H9 (cell line): ENCODE measurements around the gene BACH2. TPM values are rescaled to one million over a fixed set of nuclear protein-coding genes. Genes with fewer than 3 reads are reported as not detected.
"Not testable (repeated sequence)": the region's sequence is repeated elsewhere in the genome, so short reads cannot be mapped to it uniquely, and the experiment has no call there.

Experiments used
- DNase-seq: peaks from one replicate; pipeline ENCODE4 v3.0.0-alpha.2; 2017
- H2AFZ ChIP-seq: one replicate; pipeline ENCODE4 v1.6.1; 2013; ENCODE audit warnings: mild to moderate bottlenecking, low read length, control low read depth, moderate library complexity
- H2AK5ac ChIP-seq: 2 replicates; pipeline ENCODE4 v1.6.1; 2013; ENCODE audit warnings: low read length, control low read depth, mixed read lengths; ENCODE audit not compliant: insufficient read length
- H2BK120ac ChIP-seq: one replicate; pipeline ENCODE4 v1.6.1; 2013; ENCODE audit warnings: low read depth, mild to moderate bottlenecking, low read length, control low read depth, inconsistent platforms; ENCODE audit not compliant: poor library complexity, severe bottlenecking
- H2BK12ac ChIP-seq: 2 replicates; pipeline ENCODE4 v1.6.1; 2013; ENCODE audit warnings: low read length, control low read depth, mixed read lengths, low read depth; ENCODE audit not compliant: insufficient read length
- H2BK15ac ChIP-seq: 2 replicates; pipeline ENCODE4 v1.6.1; 2013; ENCODE audit warnings: low read depth, low read length, control low read depth
- H2BK20ac ChIP-seq: one replicate; pipeline ENCODE4 v1.6.1; 2013; ENCODE audit warnings: low read depth, mild to moderate bottlenecking, low read length, control low read depth, inconsistent platforms; ENCODE audit not compliant: poor library complexity, severe bottlenecking
- H2BK5ac ChIP-seq: 2 replicates; pipeline ENCODE4 v1.6.1; 2013; ENCODE audit warnings: low read length, control low read depth, mixed read lengths; ENCODE audit not compliant: insufficient read length
- H3K14ac ChIP-seq: 2 replicates; pipeline ENCODE4 v1.6.1; 2013; ENCODE audit warnings: low read length, control low read depth; ENCODE audit not compliant: insufficient read depth
- H3K18ac ChIP-seq: 2 replicates; pipeline ENCODE4 v1.6.1; 2013; ENCODE audit warnings: low read depth, mild to moderate bottlenecking, mixed read lengths, low read length, control low read depth; ENCODE audit not compliant: insufficient read length
- H3K23ac ChIP-seq: 2 replicates; pipeline ENCODE4 v1.6.1; 2013; ENCODE audit warnings: low read length, control low read depth, mixed read lengths, low read depth; ENCODE audit not compliant: insufficient read length
- H3K23me2 ChIP-seq: 2 replicates; pipeline ENCODE4 v1.6.1; 2013; ENCODE audit warnings: low read depth, mild to moderate bottlenecking, mixed read lengths, low read length, control low read depth; ENCODE audit not compliant: insufficient read length, poor library complexity, severe bottlenecking
- H3K27ac ChIP-seq: 2 replicates; pipeline ENCODE4 v1.5.1; 2013; ENCODE audit warnings: low read length, control low read depth, mixed read lengths, low read depth; ENCODE audit not compliant: insufficient read length
- H3K27me3 ChIP-seq: 2 replicates; pipeline ENCODE4 v1.6.1; 2013; ENCODE audit warnings: low read length, control low read depth, inconsistent platforms; ENCODE audit not compliant: insufficient read depth
- H3K4ac ChIP-seq: 2 replicates; pipeline ENCODE4 v1.6.1; 2013; ENCODE audit warnings: low read depth, mild to moderate bottlenecking, control low read depth, inconsistent platforms, low read length, moderate library complexity
- H3K4me1 ChIP-seq: 2 replicates; pipeline ENCODE4 v1.6.1; 2013; ENCODE audit warnings: low read length, control low read depth, inconsistent platforms; ENCODE audit not compliant: insufficient read depth
- H3K4me2 ChIP-seq: 2 replicates; pipeline ENCODE4 v1.6.1; 2013; ENCODE audit warnings: low read length, control low read depth, mixed read lengths; ENCODE audit not compliant: insufficient read length, insufficient read depth
- H3K56ac ChIP-seq: 2 replicates; pipeline ENCODE4 v1.6.1; 2013; ENCODE audit warnings: low read depth, mild to moderate bottlenecking, mixed read lengths, low read length, control low read depth; ENCODE audit not compliant: insufficient read length
- H3K79me1 ChIP-seq: 2 replicates; pipeline ENCODE4 v1.6.1; 2013; ENCODE audit warnings: low read depth, mild to moderate bottlenecking, moderate library complexity, low read length, control low read depth, inconsistent platforms; ENCODE audit not compliant: insufficient read depth, poor library complexity, severe bottlenecking
- H3K79me2 ChIP-seq: 2 replicates; pipeline ENCODE4 v1.6.1; 2013; ENCODE audit warnings: low read length, control low read depth, inconsistent platforms; ENCODE audit not compliant: insufficient read depth
- H3K9ac ChIP-seq: 2 replicates; pipeline ENCODE4 v1.6.1; 2013; ENCODE audit warnings: low read length, control low read depth, mixed read lengths; ENCODE audit not compliant: insufficient read length; ENCODE audit errors: extremely low read depth
- H3K9me3 ChIP-seq: one replicate; pipeline ENCODE4 v1.6.1; 2013; ENCODE audit warnings: low read depth, low read length, inconsistent platforms; ENCODE audit not compliant: control insufficient read depth
- H3T11ph ChIP-seq: one replicate; pipeline ENCODE4 v1.6.1; 2013; ENCODE audit warnings: mild to moderate bottlenecking, low read length, control low read depth, inconsistent platforms
- H4K20me1 ChIP-seq: one replicate; pipeline ENCODE4 v1.6.1; 2013; ENCODE audit not compliant: control insufficient read depth, insufficient read length, insufficient read depth
- H4K5ac ChIP-seq: 2 replicates; pipeline ENCODE4 v1.6.1; 2013; ENCODE audit warnings: low read depth, mild to moderate bottlenecking, mixed read lengths, low read length, control low read depth; ENCODE audit not compliant: insufficient read length
- H4K8ac ChIP-seq: replicated peaks from 2 replicates; pipeline ENCODE4 v1.6.1; 2013; ENCODE audit warnings: low read length, control low read depth, mixed read lengths, low read depth; ENCODE audit not compliant: insufficient read length
- H4K91ac ChIP-seq: 2 replicates; pipeline ENCODE4 v1.6.1; 2013; ENCODE audit warnings: low read depth, mild to moderate bottlenecking, moderate library complexity, mixed read lengths, low read length, control low read depth; ENCODE audit not compliant: insufficient read length
- H3K27ac Mint-ChIP-seq, 3 experiments: 2 replicates in 2 of 3; 3 replicates in 1 of 3; pipeline ENCODE4 v1.8.0; 2020 to 2021; ENCODE audit warnings: mixed read lengths in 3 of 3, mild to moderate bottlenecking in 1 of 3, moderate library complexity in 1 of 3
- H3K27me3 Mint-ChIP-seq: 2 replicates; pipeline ENCODE4 v1.8.0; 2021; ENCODE audit warnings: low read depth, mild to moderate bottlenecking, moderate library complexity, mixed read lengths
- H3K36me3 Mint-ChIP-seq, 3 experiments: 2 replicates in 2 of 3; 3 replicates in 1 of 3; pipeline ENCODE4 v1.8.0; 2020 to 2021; ENCODE audit warnings: low read depth in 3 of 3, mixed read lengths in 3 of 3; ENCODE audit not compliant: insufficient read depth in 1 of 3
- H3K4me1 Mint-ChIP-seq, 2 experiments: 2 replicates each; pipeline ENCODE4 v1.8.0; 2020; ENCODE audit warnings: mixed read lengths in 2 of 2
- H3K4me3 Mint-ChIP-seq, 2 experiments: 2 replicates in 1 of 2; 3 replicates in 1 of 2; pipeline ENCODE4 v1.8.0; 2020 to 2021; ENCODE audit warnings: mild to moderate bottlenecking in 2 of 2, mixed read lengths in 2 of 2, moderate library complexity in 1 of 2
- H3K9me3 Mint-ChIP-seq, 2 experiments: 2 replicates in 1 of 2; 3 replicates in 1 of 2; pipeline ENCODE4 v1.8.0; 2020; ENCODE audit warnings: mild to moderate bottlenecking in 2 of 2, mixed read lengths in 2 of 2, moderate library complexity in 1 of 2
- CTCF ChIP-seq: fragments of 200-600 bp; sonication (generic); conservative IDR thresholded peaks from 3 replicates; pipeline ENCODE4 v1.8.0; 2021; ENCODE audit warnings: antibody characterized with exemption, mild to moderate bottlenecking
- WGBS: extraction: QIAGEN DNeasy Blood & Tissue Kit; methylation state at CpG from one replicate; pipeline ENCODE4 v1.1.7; 2013; ENCODE audit warnings: missing lambda C conversion rate, low lambda C conversion rate, mixed read lengths; ENCODE audit not compliant: insufficient read length; ENCODE audit errors: extremely low coverage; 5-methylcytosine and 5-hydroxymethylcytosine counted together
- total RNA-seq: library from RNA; stranded (reverse); gene quantifications from 2 replicates; pipeline ENCODE4 v1.2.1, GENCODE V29; 2021

BACH2 gene
- total RNA-seq, 1 experiment from 2014 or later: 2.0 TPM

DNA sequence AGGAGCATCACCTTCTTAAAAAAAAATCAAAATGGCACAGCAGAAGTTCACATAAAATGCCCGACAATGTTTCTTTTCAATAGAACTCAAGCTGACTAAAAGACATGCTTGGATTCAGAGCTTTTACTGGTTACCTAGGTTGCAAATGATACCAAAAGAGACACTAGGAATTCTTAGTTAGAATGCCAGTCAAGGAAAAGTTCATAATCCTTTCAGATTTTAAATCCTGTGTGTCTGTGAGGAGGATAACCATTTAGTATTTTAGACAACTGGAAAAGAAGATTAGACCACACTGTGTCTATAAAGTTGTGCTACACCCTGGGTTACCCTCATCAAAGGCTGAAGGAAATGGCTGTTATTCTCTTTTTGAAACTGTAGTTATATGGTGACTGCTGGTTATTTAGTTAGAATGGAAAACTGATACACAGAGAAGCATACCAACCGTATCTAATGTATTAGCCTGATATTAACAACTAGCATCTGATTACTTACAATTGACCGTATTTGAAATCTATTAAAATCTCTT is 262.8 kb downstream of the BACH2 start:
- no CpG with 5 or more reads among the region's 3 CpGs for WGBS
- no peak overlapping the region for H3K27ac ChIP-seq

DNA sequence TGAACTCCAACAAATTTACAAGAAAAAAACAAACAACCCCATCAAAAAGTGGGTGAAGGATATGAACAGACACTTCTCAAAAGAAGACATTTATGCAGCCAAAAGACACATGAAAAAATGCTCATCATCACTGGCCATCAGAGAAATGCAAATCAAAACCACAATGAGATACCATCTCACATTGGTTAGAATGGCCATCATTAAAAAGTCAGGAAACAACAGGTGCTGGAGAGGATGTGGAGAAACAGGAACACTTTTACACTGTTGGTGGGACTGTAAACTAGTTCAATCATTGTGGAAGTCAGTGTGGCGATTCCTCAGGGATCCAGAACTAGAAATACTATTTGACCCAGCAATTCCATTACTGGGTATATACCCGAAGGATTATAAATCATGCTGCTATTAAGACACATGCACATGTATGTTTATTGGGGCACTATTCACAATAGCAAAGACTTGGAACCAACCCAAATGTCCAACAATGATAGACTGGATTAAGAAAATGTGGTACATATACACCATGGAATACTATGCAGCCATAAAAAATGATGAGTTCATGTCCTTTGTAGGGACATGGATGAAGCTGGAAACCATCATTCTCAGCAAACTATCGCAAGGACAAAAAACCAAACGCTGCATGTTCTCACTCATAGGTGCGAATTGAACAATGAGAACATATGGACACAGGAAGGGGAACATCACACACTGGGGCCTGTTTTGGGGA is 264.0 kb downstream of the BACH2 start:
- not testable (repeated sequence) for H3K9ac ChIP-seq, H3K4ac ChIP-seq, H3K27me3 ChIP-seq, H2AK5ac ChIP-seq, H3K4me2 ChIP-seq, H2BK5ac ChIP-seq, H4K91ac ChIP-seq, H2BK120ac ChIP-seq, H3K36me3 Mint-ChIP-seq, H3K23ac ChIP-seq, H3K27ac ChIP-seq, H3K79me2 ChIP-seq, H4K8ac ChIP-seq, H3K4me3 Mint-ChIP-seq, H3K18ac ChIP-seq, H3K23me2 ChIP-seq, H3K27ac Mint-ChIP-seq, H3K9me3 ChIP-seq, DNase-seq, H3K56ac ChIP-seq, H2BK15ac ChIP-seq, H4K20me1 ChIP-seq, H2BK20ac ChIP-seq, H3K79me1 ChIP-seq, H3K4me1 ChIP-seq, H2BK12ac ChIP-seq, H3T11ph ChIP-seq, H4K5ac ChIP-seq, H3K14ac ChIP-seq, H3K27me3 Mint-ChIP-seq, H3K9me3 Mint-ChIP-seq, H2AFZ ChIP-seq
- WGBS: no CpG with 5 or more reads among the region's 5 CpGs
- peaks cover 7 to 11% of the 10 kb centered on the region in 2 experiments for H3K4me1 Mint-ChIP-seq

More for the DNA sequence above, 262.8 kb downstream of the BACH2 start:
- Histone ChIP-seq H3K56ac (no peak overlapping the region), H2BK15ac (no peak overlapping the region), H3K9me3 (no peaks in the 10 kb centered on the region), H2AK5ac (no peak overlapping the region), H3K4ac (no peak overlapping the region), H4K20me1 (no peaks in the 10 kb centered on the region), H2BK12ac (no peak overlapping the region), H3K27me3 (no peaks in the 10 kb centered on the region), H3K23me2 (no peaks in the 10 kb centered on the region), H3K23ac (no peak overlapping the region), H4K8ac (no peak overlapping the region), H3K9ac (no peak overlapping the region), H3K79me1 (no peaks in the 10 kb centered on the region), H3T11ph (no peak overlapping the region), H2BK120ac (no peak overlapping the region), H4K5ac (no peak overlapping the region), H3K18ac (no peak overlapping the region), H2BK5ac (no peak overlapping the region), H2BK20ac (no peak overlapping the region), H3K4me1 (no peaks in the 10 kb centered on the region), H3K14ac (no peak overlapping the region), H3K4me2 (no peak overlapping the region), H4K91ac (no peak overlapping the region), H3K79me2 (no peaks in the 10 kb centered on the region), H2AFZ (no peak overlapping the region)
- H3K27ac Mint-ChIP-seq: no peak overlapping the region
- TF ChIP-seq CTCF: no peak
- peaks cover 6 to 10% of the 10 kb centered on the region in 2 experiments for H3K4me1 Mint-ChIP-seq
- H3K9me3 Mint-ChIP-seq: peaks cover 0 to 2% of the 10 kb centered on the region in 2 experiments; a peak in 1 of 5 replicates
- no peak overlapping the region for H3K4me3 Mint-ChIP-seq
- DNase-seq: no peak
- no peaks in the 10 kb centered on the region; the same call in 1 of the 2 replicates for H3K27me3 Mint-ChIP-seq
- H3K36me3 Mint-ChIP-seq: no peaks in the 10 kb centered on the region
